Fibroblast of pulmonary artery (primary cell): ENCODE data around the gene NR2C2.

Experiments used
- DNase-seq: peaks from one replicate; pipeline ENCODE4 v3.0.0-alpha.2; 2010; ENCODE audit warnings: low read depth
- H3K4me3 ChIP-seq: replicated peaks from 2 replicates; pipeline ENCODE4 v1.5.1; 2011; ENCODE audit warnings: low read depth, mild to moderate bottlenecking, control low read depth, low read length, moderate library complexity
- TF ChIP-seq, protein P1 (sequence below): IDR thresholded peaks from 2 replicates; pipeline ENCODE4 v1.5.1; 2011; ENCODE audit warnings: mild to moderate bottlenecking, control low read depth, low read length, inconsistent platforms; ENCODE audit errors: missing control alignments

The NR2C2 gene

DNA sequence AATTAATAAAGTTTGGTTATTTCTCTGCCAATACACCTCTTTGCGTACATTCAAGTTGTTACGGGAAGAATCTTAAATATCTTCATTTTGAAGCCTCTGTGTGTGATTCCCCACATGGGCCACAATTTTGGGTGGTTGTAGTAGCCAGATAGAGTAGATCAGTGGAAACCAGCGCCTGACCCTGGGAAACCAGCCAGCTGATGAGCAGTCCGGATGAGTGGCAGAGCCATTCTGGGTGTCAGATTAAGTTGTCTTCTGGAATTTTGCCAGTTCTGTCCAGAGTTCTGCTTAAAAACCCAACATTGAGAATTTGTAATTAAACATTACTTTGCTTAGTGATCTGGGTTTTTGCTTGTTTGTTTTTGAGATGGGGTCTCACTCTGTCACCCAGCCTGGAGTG is 68.1 kb downstream of the NR2C2 start:
- TF ChIP-seq, protein P1, sequence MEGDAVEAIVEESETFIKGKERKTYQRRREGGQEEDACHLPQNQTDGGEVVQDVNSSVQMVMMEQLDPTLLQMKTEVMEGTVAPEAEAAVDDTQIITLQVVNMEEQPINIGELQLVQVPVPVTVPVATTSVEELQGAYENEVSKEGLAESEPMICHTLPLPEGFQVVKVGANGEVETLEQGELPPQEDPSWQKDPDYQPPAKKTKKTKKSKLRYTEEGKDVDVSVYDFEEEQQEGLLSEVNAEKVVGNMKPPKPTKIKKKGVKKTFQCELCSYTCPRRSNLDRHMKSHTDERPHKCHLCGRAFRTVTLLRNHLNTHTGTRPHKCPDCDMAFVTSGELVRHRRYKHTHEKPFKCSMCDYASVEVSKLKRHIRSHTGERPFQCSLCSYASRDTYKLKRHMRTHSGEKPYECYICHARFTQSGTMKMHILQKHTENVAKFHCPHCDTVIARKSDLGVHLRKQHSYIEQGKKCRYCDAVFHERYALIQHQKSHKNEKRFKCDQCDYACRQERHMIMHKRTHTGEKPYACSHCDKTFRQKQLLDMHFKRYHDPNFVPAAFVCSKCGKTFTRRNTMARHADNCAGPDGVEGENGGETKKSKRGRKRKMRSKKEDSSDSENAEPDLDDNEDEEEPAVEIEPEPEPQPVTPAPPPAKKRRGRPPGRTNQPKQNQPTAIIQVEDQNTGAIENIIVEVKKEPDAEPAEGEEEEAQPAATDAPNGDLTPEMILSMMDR = no peak
- DNase-seq = no peak
- H3K4me3 ChIP-seq = no peak overlapping the region

DNA sequence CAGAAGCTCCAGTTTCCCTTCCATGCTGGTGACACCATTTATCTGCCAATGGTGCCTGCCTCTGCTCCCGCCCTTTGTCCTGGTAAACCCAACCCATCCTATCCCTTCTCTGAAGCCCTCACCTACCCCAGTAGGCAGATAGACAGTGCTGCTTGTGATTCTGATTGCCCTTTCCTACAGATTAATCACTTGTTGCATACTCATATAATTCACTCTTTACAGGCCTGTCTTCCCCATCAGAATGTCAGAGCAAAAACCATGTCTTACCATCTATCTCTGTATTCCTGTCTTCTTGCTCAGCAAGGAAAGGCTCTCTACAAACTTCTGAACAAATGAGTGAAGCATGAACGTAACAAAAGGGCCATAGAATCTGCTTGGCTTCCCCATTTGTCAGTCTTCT is 69.8 kb downstream of the NR2C2 start:
- H3K4me3 ChIP-seq = no peak overlapping the region
- TF ChIP-seq, protein P1 = no peak
- DNase-seq = no peak

DNA sequence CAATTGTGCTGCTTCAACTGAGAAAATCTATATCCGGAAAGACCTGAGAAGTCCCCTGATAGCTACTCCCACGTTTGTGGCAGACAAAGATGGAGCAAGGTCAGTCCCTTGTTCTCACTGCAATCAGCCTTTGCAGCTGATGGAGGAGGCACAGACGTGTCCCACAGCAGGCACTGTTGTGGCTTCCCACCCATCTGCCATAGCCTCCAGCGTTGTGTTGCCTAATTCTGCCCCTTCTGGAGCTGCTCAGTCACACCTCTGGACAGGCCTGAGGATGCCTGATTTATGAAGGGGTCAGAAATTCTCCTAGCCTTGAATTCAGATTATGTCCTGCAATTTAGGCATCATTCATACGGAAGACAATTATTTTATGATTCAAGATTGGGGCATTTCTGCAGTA is 75.9 kb downstream of the NR2C2 start:
- no peak overlapping the region for H3K4me3 ChIP-seq
- TF ChIP-seq, protein P1 = no peak
- DNase-seq = no peak

DNA sequence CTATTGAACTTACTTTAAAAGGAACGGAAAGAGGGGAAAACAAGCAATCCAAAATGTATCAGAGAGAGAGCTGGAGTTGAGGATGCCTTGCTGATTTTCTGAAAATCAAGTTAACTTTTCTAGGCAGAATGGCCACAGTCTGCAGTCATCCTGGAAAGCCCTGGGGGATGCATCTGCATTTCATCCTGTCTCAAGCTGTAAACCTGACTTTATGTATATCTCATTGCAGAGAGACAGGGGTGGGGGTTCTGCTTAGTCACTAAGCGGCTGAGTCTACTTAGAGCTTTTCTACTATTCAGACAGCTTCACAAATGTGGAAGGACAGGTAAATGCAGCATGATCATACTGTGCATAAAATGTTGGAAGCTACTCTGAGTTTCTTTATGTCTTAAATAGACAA is 76.3 kb downstream of the NR2C2 start:
- TF ChIP-seq, protein P1 = no peak

DNA sequence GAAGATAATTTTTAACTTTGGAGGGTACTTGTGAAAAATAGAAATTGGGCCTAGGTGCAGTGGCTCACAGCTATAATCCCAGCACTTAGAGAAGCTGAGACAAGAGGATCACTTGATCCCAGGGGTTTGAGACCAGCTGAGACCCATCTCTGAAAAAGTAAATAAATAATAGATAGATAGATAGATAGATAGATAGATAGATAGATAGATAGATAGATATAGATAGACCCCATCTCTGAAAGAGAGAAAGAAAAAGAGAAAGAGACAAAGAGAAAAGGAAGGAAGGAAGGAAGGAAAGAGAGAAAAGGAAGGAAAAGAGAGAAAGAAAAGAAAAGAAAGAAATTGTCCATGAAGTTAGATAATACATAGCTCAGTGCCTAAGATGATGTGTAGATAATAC is 82.2 kb downstream of the NR2C2 start:
- DNase-seq = no peak
- TF ChIP-seq, protein P1 = no peak
- no peak overlapping the region for H3K4me3 ChIP-seq

More for the DNA sequence above, 76.3 kb downstream of the NR2C2 start:
- no peak overlapping the region for H3K4me3 ChIP-seq
- DNase-seq = no peak

DNA sequence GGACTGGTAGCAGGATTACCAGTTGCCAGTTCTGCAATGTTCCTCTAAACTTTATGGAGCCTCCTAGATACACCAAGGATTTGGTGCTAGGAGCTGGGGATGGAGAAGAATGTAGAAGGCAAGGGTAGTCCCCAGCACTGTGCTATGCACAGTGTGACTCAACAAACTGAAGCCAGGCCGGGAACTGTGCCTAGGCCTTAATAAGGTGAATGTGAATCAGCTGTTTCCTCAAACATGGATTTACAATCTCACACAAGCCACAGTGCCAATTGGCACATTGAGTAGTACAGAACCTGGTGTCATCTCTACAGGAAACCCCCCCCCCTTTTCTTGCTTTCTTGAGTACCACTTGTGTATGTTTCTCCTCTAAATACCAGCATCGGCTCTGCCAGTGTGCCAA is 85.3 kb downstream of the NR2C2 start:
- no peak for DNase-seq
- H3K4me3 ChIP-seq = no peak overlapping the region
- TF ChIP-seq, protein P1 = no peak

DNA sequence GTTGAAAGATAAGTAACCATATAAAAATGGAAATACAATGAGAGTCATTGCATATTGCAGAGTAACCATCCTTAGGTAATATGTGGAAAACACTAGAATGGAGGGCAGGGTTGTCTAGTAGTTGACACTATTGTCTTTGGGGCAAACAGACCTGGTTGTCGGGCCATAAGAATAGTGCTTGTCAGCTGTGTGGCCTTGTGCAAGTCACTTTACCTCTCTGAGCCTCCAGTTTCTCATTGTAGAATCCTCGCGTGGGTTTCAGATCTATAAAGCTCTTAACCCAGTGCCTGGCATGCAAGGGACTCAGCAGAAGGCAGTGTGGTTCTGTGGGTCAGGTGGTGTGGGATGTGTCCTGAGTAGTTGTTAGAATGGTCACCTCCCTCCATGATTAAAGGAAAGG is 85.7 kb downstream of the NR2C2 start:
- no peak for DNase-seq
- no peak overlapping the region for H3K4me3 ChIP-seq
- TF ChIP-seq, protein P1 = no peak
